HG03108 (cell line): ENCODE data around the gene RAX2.

ENCODE experiments used
- ATAC-seq: cut with Tn5 transposase; IDR thresholded peaks from one replicate; pipeline ENCODE4 v1.9.1; 2021; ENCODE audit warnings: moderate library complexity; ENCODE audit not compliant: unreplicated experiment

Gene RAX2

DNA sequence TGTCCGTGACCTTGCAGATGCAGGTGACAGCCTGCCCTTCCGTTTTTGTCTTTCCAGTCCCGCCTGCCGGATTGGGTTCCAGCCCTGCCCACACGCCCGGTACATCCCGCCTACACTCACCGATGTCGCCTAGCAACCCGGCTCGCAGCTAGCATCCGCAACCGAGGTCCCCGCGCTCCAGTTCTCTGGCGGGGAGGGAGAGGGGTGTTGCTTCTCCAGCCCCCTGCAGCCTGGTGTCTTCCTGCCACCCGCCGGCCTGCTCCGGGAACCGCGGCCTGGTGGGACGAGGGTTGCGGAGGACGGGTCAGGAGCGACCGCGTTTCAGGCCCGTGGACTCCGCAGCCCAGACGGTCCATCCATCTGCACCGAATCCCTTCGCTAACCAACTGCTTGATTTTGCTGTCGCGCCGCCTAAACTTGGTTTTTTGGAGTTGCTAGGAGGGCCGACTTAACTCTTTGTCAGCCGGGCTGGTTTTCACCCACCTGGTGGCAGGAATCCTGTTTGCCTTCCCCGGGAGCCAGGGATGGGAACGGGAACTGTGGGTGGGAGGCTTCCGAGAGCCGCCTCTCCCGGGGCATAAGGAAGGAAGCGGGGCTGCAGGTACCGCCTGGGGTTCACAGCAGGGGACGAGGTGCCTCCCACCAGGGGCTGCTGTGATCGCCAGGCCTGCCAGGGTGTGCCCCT is 29.5 kb upstream of the RAX2 start:
- no peak for ATAC-seq

DNA sequence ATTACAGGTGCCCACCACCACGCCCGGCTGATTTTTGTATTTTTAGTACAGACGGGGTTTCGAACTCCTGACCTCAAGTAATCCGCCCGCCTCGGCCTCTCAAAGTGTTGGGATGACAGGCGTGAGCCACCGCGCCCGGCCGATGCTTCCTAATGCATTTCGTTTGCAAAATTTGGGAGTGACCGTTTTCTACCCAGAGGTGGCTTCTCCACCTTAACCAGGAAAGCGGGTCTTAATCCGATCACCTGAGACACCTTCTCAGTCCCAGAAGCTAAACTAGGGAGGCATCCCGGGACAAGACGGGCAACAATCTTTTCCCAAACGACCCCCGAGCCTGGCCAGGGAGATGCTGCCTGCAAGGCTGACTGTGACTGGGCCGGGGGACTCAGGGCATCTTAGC is 29.0 kb upstream of the RAX2 start:
- no peak for ATAC-seq

DNA sequence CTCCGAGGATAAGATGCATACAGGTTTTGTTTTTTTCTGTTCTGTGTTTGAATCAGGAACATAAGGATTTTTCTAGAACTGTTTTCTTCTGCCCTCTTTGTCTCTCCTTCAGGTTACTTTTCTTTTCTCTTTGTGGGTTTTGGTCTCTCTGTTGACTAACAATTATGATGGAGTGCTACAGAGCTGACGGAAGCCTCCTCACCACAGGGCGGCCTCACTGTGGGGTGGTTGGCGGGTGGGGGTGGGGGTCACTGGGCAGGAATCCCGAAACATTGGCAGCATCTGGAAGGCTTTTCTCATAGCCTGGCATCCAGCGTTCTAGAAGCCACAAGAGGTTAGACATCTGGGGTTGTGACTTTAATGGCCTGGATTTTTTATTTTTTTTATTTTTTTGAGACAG is 26.1 kb upstream of the RAX2 start:
- ATAC-seq, result no peak

DNA sequence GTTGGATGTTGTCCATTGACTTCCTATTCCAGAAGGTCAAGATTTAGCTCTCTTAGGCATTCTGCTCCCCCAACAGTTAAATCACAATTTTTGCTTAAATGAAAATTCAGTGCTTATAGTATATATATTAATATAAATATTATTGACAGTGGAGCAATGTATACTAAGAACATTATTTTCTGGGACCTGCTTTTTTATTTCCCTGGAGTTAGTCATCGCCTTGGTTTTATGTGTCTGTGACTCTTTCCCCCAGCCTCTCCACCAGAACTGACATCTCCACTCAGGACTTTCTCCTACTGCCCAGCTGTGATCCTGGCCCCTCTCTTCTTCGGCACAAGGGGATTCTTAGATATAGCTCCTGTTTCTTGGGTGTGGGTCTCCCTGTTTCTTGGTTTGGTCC is 24.3 kb upstream of the RAX2 start:
- no peak for ATAC-seq

- no peak for ATAC-seq
These were observed 21.8 kb upstream of the RAX2 start for GRCh38 chr19:3793799-3794198.

- no peak for ATAC-seq
These were observed 20.1 kb upstream of the RAX2 start for GRCh38 chr19:3792114-3792513.

DNA sequence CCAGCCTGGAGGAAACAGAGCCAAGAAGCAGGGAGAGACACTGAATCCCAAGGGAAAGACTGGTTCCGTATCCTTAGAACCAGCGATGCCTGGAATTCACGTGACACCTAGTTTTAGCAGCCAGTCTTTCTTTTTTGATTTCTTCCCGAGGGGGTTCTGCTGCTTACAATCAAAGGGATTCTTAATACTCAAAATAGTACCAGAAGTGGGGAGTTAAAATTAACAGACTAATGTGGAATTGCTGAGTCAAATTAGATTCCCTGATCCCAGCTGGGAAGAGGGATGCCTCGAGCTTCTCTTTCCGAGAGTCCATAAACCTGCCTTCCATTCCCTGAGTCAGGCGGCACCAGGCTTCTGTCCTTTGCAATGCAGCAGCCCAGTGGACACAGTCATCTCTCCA is 18.9 kb upstream of the RAX2 start:
- no peak for ATAC-seq

DNA sequence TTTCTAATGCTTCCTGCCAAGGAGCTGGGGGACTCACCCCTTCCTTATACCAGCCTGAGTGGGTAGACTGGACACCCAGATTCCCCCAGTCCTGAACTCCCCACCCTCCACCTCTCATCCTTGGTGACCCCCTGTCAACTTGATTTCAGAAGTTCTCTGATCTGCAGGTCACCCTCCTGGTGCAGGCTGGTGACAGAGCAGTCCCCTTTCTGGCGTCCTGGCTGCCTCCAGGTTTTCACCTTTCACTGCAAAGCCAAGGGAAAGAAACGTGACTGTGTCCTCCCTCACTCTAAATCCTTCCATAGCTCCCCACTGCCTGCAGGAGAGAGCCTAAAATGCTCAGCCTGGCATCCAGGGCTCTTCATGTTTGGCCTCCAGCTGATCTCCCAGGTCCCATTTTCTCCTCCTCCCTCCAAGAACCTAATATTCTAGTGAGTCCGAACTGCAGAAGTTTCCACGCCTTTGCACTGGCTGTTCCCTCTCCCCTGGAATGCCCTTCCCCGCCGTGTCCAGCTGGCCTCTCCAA is 18.2 kb upstream of the RAX2 start:
- no peak for ATAC-seq

DNA sequence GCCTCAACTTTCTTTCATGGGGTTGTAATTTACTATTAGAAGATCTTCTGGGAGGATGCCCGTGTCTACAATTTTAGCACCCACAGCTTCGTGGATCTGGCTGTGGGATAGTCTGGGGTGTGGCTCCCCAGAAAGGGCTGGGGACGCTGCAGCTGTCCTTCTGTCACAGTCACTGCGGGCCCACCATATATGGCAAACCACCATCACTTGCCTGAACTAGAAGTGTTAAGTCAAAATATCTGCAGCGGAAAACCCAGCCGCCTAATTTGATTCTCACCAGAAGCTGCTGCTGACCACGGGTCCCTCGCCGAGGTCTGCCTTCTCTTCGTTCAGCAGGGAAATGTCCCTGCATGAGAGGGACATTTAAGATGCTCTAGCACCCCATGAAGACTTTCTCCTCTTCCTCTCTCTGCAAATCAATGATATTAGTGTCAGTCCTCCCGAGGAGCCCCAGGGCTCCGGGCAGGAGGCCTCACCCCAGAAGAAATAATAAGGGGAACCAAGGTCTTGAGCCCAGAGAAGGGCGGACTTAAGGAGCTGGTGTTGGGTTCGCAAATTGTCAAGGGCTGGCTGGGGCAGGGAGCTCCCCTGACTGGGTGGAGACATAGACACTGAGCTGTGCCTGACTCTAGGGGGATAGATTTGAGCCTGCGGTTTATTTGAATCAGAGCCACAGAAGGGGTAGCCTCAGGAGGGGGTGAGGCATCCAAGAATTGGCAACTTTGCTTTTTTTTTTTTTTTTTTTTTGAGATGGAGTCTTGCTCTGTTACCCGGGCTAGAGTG is 17.2 kb upstream of the RAX2 start:
- ATAC-seq, result no peak

GRCh38 chr19:3785938-3786824 is 14.2 kb upstream of the RAX2 start, which contains the start of gene MATK:
Gene MATK, minus strand, starts transcription at chr19:3786381. Its CDS starts 1,246 bp downstream, at chr19:3785135.
- no peak for ATAC-seq

DNA sequence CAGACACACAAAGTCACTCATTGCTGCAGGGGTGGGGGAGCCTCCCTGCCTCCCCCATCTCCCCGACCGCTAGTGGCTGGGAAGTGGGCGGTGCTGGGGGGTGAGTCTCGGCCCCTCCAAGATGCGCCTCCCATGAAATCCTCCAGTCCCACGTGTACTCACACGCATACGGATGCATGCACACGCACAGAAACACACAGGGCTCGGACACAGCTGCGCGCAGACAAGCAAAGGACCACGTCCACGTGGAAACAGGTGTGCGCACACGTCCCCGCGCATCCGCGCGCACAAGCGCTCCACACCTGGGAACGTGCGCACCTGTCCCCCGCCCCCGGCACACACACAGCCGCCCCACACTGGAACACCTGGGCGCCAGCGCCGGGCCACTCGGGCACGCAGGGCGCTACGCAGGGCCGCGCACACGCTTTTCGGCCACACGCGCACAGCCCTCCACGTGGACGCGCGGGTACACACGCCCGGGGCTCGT is 13.5 kb upstream of the RAX2 start:
- no peak for ATAC-seq

DNA sequence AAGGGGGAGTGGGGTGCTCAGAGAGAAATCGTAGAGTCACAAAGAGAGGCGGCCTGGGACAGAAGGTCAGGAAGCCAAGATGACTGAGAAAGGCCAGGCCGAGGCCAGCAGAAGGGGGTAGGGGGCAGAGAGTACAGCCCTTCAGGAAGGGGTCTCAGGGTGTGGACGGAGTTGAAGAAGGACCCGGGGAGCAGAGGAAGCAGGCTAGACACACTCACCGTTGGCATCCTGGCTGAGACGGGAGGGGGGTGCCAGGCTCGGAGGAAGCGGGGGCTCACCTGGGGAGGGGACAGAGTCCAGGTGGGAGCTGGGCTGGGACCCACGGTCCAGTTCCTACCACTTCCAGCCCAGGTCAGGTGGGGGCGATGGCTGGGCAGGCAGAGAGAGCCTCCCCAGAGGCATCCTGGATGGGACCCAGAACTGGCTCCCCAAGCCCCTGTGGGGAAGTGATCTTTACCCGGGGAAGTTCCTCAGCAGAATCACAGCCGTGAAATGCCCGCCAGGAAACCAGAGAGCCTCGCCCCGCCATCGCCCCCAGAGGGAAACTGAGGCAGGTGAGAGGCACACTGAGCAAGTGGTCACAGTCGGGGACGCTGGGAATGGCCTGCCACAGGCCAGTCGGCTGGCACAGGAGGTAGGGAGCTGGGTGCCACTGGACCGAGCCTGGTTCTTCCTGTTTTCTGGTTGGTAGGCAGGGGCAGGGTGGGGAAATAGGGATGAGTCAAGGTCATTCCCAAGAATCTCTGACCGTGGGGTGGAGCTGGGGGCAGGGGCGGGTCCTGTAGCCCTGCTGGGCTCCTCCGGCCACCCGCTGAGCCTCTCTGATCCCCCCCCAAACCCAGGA is 12.8 kb upstream of the RAX2 start:
- no peak for ATAC-seq

DNA sequence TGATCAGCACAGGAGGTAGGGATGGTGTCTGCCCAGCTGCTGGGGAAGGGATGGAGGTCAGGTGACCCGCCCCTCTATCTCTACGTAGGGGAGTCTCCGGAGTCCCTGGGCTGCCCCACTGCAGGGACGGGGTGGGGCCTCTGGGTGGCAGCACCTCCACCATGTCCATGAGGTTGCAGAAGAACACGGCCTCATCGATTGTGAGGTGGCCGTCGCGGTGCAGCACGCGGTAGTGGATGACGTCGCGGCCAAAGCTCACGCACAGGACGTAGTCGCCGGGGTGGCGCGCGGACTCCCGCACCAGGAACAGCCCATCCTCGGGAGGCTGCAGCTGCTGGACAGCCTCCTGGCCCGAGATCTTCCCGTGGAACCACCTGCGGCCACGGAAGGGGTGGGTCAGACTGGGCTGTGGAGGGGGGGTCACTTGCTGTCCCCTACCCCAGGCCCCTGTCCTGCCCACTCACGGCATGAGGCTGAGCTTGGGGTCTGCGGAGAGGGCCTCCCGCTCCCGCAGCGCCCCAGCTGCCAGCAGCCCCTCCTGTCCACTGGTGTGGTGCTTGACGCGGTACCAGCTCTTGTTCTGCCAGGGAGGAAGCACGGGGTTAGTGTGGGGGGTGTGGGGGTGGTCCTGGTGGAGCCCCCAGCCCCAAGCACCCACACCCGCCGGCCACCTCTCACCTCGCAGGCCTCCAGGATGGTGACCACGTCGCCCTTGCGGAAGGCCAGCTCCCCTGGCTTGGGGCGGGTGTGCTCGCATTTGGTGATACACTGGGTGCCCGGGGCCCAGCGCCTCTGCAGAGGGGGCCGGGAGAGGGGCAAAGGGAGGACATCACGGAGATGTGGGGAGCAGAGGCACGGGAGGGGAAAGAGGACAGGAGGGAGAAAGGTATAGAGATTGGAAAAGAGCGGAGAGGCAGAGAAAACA is 11.9 kb upstream of the RAX2 start:
- ATAC-seq, result no peak

DNA sequence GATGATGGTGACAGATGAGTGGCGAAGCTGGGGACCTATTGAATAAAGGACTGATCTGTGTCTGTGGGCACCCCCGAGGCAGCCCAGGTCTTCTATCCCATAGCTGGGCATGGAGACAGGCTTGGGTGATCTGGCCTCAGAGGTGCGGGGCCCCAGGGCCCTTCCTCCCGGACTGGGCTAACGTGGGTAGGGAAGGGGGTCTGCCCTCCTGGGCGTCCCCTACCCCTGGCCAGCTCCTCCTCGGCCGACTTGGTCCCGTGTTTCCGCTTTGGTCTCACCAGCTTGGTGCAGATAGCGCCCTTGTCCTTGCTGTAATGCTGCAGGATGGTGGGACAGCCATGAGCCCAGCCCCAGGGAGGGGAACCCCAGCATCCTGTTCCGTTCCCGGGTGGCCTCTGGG is 10.9 kb upstream of the RAX2 start:
- ATAC-seq, result no peak

DNA sequence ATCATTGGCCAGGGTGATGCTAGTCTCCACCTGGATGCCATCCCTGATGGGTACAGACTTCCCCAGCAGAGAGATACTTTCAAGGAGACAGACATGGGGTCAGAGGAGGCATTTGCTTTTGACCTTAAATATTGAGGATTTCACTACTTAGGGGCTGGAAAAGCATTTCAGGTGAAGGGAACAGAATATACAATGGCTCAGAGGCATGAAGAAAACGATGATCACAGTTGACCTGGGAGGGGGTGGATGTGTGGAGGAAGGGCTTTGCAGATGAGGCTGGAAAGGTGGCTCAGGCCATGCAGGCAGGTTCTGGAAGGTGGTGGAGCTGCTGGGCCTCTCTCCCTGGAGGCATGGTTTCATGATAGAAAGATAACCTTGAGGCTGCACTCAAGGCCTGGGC is 10.3 kb upstream of the RAX2 start:
- no peak for ATAC-seq

- no peak for ATAC-seq
These were observed 9.6 kb upstream of the RAX2 start for GRCh38 chr19:3781603-3782002.

DNA sequence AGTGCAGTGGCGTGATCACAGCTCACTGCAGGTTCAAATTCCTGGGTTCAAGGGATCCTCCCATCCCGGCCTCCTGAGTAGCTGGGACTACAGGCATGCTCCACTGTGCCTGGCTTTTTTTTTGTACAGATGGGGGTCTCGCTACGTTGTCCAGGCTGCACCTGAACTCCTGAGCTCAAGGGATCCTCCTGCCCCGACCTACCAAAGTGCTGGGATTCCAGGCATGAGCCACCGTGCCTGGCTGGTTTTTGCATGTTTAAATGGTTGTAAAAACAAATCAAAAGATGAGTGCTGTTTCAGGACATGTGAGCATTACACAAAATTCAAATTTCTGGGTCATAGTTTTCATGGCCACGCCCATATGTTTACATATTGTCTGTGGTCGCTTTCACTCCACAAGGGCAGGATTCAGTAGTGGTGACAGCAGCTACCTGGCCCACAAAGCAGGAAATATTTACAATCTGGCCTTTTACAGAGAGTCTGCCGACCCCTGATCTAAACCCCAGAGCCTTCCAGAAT is 8.8 kb upstream of the RAX2 start:
- no peak for ATAC-seq

- ATAC-seq, result no peak
These were observed 7.1 kb upstream of the RAX2 start for GRCh38 chr19:3778899-3779723.
